ENCODE results near the gene CCDC180. TPM values are rescaled to one million over a fixed set of nuclear protein-coding genes. Genes with fewer than 3 reads are reported as not detected.

CCDC180 gene
- polyA plus RNA-seq, 2 of the 4 experiments (the other 2 are of a cell fraction) = 1.7 to 2.4 TPM

- Histone ChIP-seq H3K27ac (no peak overlapping the region), H3K4me1 (no peaks in the 10 kb centered on the region), H3K9me3 (no peaks in the 10 kb centered on the region), H3K4me3 (no peak overlapping the region), H3K4me2 (no peak overlapping the region)
- ATAC-seq = no peak
- TF ChIP-seq EHMT2 (IDR thresholded peaks at IDR 0.05; ENCODE audit: low read depth) (no peak), FOSL2 (IDR thresholded peaks at IDR 0.05) (no peak), FOSL2 (CRISPR knock-in tag; IDR thresholded peaks at IDR 0.05) (no peak), MAZ (IDR thresholded peaks at IDR 0.05; ENCODE audit: borderline replicate concordance, low read depth, low read length) (no peak), ZC3H11A (IDR thresholded peaks at IDR 0.05) (no peak), ZNF302 (CRISPR knock-in tag; IDR thresholded peaks at IDR 0.05) (no peak)
- no peak for DNase-seq (ENCODE audit: low read depth in 1 of 2, low spot score in 1 of 2)
- POLR2A ChIA-PET = no interaction called here
- CTCF ChIA-PET = no interaction called here
- FAIRE-seq = no peak
- WGBS (ENCODE audit: missing lambda C conversion rate) = 33% methylated on average over 1 of the region's 1 CpG
Observed at GRCh38 chr9:97321251-97321650, 13.8 kb downstream of the CCDC180 start.

GRCh38 chr9:97321691-97322090 is 14.2 kb downstream of the CCDC180 start:
- no peak for TF ChIP-seq TP53 (CRISPR knock-in tag; IDR thresholded peaks at IDR 0.05)
- TF ChIP-seq FOSB (CRISPR knock-in tag; IDR thresholded peaks at IDR 0.05) = no peak
- no peak for TF ChIP-seq RNF2 (IDR thresholded peaks at IDR 0.05; ENCODE audit: borderline replicate concordance, low read depth)
- no peak for TF ChIP-seq ZNF302 (CRISPR knock-in tag; IDR thresholded peaks at IDR 0.05)
- TF ChIP-seq JUNB (IDR thresholded peaks at IDR 0.05) = no peak
- TF ChIP-seq NR3C1 (IDR thresholded peaks at IDR 0.05) = no peak
- TF ChIP-seq NPAS2 (CRISPR knock-in tag; IDR thresholded peaks at IDR 0.05; ENCODE audit: borderline replicate concordance) = no peak
- no peak for TF ChIP-seq RARB (CRISPR knock-in tag; IDR thresholded peaks at IDR 0.05)
- TF ChIP-seq FOXS1 (CRISPR knock-in tag; IDR thresholded peaks at IDR 0.05) = no peak
- TF ChIP-seq MAX (IDR thresholded peaks at IDR 0.05) = no peak
- no peak for TF ChIP-seq MYC (IDR thresholded peaks at IDR 0.05; ENCODE audit: borderline replicate concordance, low read length)
- FAIRE-seq (no peak), ATAC-seq (no peak), DNase-seq (ENCODE audit: low read depth in 1 of 2, low spot score in 1 of 2) (no peak)
- ChIA-PET POLR2A (no interaction called here), CTCF (no interaction called here)
- Histone ChIP-seq H3K4me3 (no peak overlapping the region), H3K27ac (no peak overlapping the region), H3K9me3 (no peaks in the 10 kb centered on the region), H3K4me2 (no peak overlapping the region), H3K4me1 (no peaks in the 10 kb centered on the region)
- WGBS (ENCODE audit: missing lambda C conversion rate) = 53% methylated on average over 4 of the region's 4 CpGs

- WGBS (ENCODE audit: missing lambda C conversion rate) = 59% methylated on average over 1 of the region's 1 CpG
- H3K4me3 ChIP-seq = no peak overlapping the region
- TF ChIP-seq FOXS1 (CRISPR knock-in tag; IDR thresholded peaks at IDR 0.05) (no peak), MYC (IDR thresholded peaks at IDR 0.05; ENCODE audit: borderline replicate concordance, low read length) (no peak)
- no peaks in the 10 kb centered on the region for H3K9me3 ChIP-seq
- DNase-seq (ENCODE audit: low read depth in 1 of 2, low spot score in 1 of 2) (no peak), ATAC-seq (no peak), FAIRE-seq (no peak)
- H3K27ac ChIP-seq = no peak overlapping the region
- ChIA-PET CTCF (no interaction called here), POLR2A (no interaction called here)
- no peak overlapping the region for H3K4me2 ChIP-seq
- H3K4me1 ChIP-seq = no peaks in the 10 kb centered on the region
Observed at GRCh38 chr9:97322105-97322504, 14.6 kb downstream of the CCDC180 start.

GRCh38 chr9:97324954-97325353 is 17.5 kb downstream of the CCDC180 start:
- no peaks in the 10 kb centered on the region for H3K9me3 ChIP-seq
- H3K27ac ChIP-seq = no peak overlapping the region
- WGBS (ENCODE audit: missing lambda C conversion rate) = 37% methylated on average over 4 of the region's 5 CpGs
- no peak overlapping the region for H3K4me3 ChIP-seq
- no peaks in the 10 kb centered on the region for H3K4me1 ChIP-seq
- POLR2A ChIA-PET = no interaction called here
- ATAC-seq (no peak), DNase-seq (ENCODE audit: low read depth in 1 of 2, low spot score in 1 of 2) (no peak), FAIRE-seq (no peak)
- no peak overlapping the region for H3K4me2 ChIP-seq
- CTCF ChIA-PET = interaction anchor here (1.5 to 1.9 kb wide), 2 partner anchors 8 to 468 kb away, joined by 3 to 8 read pairs; no protein-coding TSS in a partner anchor
- TF ChIP-seq ZSCAN20 (CRISPR knock-in tag; IDR thresholded peaks at IDR 0.05) = no peak
- no peak for TF ChIP-seq EHMT2 (IDR thresholded peaks at IDR 0.05; ENCODE audit: low read depth)
- TF ChIP-seq CHD2 (IDR thresholded peaks at IDR 0.05; ENCODE audit: low read length, partially characterized antibody) = no peak
- no peak for TF ChIP-seq ATOH8 (CRISPR knock-in tag; IDR thresholded peaks at IDR 0.05; ENCODE audit: low read depth)
- no peak for TF ChIP-seq RCOR1 (IDR thresholded peaks at IDR 0.05; ENCODE audit: low read depth, low read length)
- TF ChIP-seq HMGXB4 (CRISPR knock-in tag; IDR thresholded peaks at IDR 0.05; ENCODE audit: borderline replicate concordance) = no peak
- TF ChIP-seq ZFP36 (IDR thresholded peaks at IDR 0.05; ENCODE audit: borderline replicate concordance, partially characterized antibody) = no peak
- no peak for TF ChIP-seq SMC3 (IDR thresholded peaks at IDR 0.05)
- no peak for TF ChIP-seq RARB (CRISPR knock-in tag; IDR thresholded peaks at IDR 0.05)
- TF ChIP-seq ELK1 (IDR thresholded peaks at IDR 0.05; ENCODE audit: low read depth, low read length) = no peak
- TF ChIP-seq MYC (IDR thresholded peaks at IDR 0.05; ENCODE audit: borderline replicate concordance, low read length) = no peak
- no peak for TF ChIP-seq MAFK (IDR thresholded peaks at IDR 0.05; ENCODE audit: partially characterized antibody)

All from A549 (cell line).